ENCODE data around the gene ADCY1.
"Not testable (repeated sequence)": the region's sequence is repeated elsewhere in the genome, so short reads cannot be mapped to it uniquely, and the experiment has no call there.

DNA sequence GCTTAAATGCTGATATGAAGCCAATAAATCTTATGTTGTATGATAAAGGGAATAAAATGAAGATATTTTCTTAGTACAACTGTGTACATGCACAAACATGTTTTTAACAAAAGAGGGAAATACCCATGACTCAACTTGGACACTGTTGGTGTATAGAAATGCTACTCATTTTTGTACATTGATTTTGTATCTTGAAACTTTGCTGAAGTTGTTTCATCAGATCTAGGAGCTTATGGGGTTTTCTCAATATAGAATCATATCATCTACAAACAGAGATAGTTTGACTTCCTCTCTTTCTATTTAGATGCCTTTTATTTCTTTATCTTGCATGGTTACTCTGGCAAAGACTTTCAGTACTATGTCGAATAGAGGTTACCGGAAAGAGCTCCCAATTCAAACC, 25.3 kb upstream of the ADCY1 start:
- TF ChIP-seq, protein P1, sequence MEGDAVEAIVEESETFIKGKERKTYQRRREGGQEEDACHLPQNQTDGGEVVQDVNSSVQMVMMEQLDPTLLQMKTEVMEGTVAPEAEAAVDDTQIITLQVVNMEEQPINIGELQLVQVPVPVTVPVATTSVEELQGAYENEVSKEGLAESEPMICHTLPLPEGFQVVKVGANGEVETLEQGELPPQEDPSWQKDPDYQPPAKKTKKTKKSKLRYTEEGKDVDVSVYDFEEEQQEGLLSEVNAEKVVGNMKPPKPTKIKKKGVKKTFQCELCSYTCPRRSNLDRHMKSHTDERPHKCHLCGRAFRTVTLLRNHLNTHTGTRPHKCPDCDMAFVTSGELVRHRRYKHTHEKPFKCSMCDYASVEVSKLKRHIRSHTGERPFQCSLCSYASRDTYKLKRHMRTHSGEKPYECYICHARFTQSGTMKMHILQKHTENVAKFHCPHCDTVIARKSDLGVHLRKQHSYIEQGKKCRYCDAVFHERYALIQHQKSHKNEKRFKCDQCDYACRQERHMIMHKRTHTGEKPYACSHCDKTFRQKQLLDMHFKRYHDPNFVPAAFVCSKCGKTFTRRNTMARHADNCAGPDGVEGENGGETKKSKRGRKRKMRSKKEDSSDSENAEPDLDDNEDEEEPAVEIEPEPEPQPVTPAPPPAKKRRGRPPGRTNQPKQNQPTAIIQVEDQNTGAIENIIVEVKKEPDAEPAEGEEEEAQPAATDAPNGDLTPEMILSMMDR (IDR thresholded peaks at IDR 0.05): not testable (repeated sequence)
- not testable (repeated sequence) for TF ChIP-seq POLR2A (IDR thresholded peaks at IDR 0.05)

All from Peyer's patch (tissue), 4 donors.